Renal pelvis (tissue), 4 donors: ENCODE measurements around the gene ADM. TPM values are rescaled to one million over a fixed set of nuclear protein-coding genes. Genes with fewer than 3 reads are reported as not detected.

Experiments
- DNase-seq: peaks from one replicate; pipeline ENCODE4 v3.0.0-alpha.2; 2013
- polyA plus RNA-seq, 3 donors: library from polyadenylated mRNA; unstranded; fragments of 120-200 nt; gene quantifications; one replicate each; pipeline ENCODE4 v1.2.1, GENCODE V29; 2013; ENCODE audit not compliant: insufficient read length in 3 of 3

The ADM gene
- polyA plus RNA-seq, 3 donors, result 9.2 to 10.3 (median 9.4) TPM

DNA sequence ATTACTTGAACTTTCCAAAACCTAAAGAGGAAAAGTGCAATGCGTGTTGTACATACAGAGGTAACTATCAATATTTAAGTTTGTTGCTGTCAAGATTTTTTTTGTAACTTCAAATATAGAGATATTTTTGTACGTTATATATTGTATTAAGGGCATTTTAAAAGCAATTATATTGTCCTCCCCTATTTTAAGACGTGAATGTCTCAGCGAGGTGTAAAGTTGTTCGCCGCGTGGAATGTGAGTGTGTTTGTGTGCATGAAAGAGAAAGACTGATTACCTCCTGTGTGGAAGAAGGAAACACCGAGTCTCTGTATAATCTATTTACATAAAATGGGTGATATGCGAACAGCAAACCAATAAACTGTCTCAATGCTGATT lies 2.1 kb downstream of the ADM start:
- DNase-seq, result no peak

DNA sequence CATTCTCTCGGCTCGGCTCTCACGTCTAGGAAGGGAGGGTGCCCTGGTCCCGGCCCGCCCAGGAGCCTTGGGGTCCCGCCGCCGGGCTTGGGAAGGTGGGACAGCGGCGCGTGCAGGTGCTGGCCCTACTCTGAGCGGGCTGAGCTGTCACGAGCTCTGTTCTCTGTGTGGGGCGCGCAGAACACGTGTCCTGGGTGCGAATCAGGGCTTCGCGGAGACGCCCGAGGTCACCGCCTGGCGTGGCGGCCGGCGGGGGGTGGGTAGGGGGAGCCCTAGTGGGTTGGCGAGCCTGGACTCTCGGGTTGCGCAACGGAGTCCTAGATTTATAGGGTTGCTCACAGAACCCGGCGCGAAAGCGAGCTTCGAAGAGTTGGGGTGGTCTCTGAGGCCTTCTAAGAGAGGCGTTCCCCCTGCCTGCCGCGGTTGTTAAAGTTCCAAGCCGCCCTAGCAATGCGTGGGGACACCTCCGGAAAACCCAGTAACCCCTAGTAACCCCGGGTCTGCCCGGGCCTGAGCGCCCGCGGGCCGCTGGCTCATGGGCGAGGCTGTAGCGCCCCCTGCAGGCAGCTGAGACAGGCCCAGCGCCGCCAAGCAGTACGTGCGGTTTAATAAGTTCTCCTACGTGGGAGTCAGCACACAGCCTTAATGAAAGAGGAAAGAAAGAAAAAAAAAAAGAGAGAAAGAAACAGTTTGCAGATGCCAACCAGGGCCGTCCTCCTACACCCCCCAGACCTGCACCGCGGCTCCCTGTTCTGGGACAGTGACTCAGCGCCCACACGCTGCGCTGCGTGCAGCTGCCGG lies 2.7 kb downstream of the ADM start:
- DNase-seq, result peak; percentile 80

DNA sequence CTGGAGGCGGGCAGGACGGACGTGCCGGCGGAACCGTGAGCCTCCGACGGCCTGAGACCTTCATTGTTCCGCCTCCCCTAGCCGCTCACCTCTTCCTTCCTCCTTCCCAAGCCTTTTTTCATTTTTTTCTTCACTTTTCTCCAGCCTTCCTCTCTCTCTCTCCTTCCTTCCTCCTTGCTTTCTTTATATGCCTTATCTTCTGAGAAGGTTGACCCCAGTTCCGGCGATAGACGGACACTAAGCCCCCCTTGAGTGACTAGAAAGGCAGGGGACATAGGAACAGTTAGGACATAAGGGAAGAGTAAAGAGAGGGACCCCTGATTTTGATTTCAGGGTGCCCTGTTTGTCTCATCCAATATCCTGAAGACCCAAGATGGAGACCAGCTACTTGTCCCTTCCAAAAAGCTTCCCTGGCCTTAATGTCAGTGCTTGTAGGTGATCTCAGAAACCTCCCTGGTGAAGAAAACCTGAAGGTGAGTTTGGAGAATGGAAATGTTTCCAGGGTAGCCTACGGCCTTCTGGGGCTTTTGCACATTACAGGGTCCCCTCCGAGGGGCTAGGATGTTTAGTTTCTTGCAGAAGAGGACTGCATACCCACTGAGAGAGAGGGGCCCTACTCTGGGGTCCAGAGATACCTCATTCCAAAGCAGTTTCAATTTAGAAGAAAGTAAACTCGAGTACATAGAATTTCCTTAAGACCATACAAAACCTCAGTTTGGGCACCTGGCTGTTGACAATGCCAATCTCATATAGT lies 3.5 kb downstream of the ADM start:
- DNase-seq, result no peak

DNA sequence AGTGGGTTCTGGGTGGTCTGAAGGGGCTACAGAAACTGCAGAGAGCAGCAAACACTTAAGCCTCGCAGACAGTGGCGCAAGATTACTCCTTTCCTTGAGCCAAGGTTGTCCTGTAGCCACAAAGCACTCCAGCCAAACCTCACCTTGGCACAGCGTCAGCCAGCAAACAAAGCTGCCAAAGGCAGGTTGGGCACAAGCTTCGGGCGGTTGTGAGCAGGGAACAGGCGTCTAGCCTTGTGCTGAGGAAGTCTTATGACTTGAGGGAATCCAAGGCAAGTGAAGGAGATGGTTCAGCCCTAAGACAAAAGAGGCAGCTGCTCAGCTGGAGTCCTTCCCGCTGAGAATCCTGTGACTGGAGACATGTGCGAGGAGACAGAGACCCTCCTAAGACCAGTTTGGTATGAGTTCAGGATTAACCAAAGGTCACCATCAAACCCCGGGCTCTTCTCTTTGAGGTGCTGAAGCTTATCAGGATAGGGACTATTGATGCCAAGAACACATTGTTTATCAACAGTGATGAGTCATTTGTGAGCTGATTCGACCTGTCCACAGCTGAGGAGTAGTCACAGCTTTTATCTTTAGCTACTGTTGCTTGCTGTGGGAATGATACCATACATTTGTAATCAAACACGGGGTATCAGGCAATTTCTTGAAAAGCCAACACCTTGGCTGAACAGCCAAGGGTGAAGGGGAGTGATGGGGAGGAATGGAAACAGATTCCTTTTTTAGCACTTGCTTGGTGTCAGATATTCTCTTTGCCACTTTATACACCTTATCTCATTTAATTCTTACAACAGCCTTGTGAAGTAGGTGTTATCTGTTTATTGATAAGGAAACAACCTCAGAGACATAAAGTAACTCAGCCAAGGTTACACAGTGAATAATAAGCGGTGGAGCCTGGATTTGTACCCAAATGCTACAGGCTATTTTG lies 4.6 kb downstream of the ADM start:
- no peak for DNase-seq

DNA sequence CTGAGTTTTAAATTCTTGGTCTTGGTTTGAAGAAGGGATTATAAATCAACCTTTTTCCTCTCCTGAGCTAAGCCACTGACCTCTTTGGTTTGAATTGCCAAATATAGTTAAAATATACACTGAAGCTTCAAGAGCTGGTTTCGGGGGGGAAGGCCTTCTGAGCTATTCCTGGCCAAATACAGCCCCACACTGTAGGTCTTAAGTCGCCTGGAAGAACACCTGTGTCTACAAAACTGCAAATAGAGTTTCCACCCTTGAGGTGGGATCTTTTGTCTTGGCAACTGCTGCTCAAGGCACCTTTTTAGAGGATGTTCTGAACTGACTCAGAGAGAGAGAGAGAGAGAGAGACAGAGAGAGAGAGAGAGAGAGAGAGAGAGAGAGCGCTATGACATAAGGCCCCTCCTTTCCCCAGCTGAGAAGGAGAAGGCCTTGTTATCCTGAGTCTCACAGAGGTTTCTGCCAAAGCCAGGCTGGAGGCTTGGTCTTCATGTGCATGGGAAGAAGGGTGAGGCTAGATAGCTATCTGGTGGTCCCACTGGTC lies 5.5 kb downstream of the ADM start:
- DNase-seq, result no peak

DNA sequence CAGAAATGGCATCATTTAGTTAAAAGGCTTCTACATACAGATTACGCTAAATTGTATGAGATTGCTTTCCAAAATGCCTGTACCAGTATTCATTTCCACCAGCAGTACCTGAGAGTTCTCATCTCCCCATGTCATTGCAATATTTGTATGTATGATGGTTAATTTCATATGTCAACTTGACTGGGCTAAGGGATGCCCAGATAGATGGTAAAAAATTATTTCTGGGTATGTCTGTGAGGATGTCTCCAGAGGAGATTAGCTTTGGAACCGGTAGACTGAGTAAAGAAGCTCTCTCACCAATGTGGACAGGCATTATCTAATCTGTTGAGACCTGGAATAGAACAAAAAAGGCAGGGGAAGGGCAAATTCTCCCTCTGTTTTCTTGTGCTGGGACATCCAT lies 6.9 kb downstream of the ADM start:
- DNase-seq, result no peak

DNA sequence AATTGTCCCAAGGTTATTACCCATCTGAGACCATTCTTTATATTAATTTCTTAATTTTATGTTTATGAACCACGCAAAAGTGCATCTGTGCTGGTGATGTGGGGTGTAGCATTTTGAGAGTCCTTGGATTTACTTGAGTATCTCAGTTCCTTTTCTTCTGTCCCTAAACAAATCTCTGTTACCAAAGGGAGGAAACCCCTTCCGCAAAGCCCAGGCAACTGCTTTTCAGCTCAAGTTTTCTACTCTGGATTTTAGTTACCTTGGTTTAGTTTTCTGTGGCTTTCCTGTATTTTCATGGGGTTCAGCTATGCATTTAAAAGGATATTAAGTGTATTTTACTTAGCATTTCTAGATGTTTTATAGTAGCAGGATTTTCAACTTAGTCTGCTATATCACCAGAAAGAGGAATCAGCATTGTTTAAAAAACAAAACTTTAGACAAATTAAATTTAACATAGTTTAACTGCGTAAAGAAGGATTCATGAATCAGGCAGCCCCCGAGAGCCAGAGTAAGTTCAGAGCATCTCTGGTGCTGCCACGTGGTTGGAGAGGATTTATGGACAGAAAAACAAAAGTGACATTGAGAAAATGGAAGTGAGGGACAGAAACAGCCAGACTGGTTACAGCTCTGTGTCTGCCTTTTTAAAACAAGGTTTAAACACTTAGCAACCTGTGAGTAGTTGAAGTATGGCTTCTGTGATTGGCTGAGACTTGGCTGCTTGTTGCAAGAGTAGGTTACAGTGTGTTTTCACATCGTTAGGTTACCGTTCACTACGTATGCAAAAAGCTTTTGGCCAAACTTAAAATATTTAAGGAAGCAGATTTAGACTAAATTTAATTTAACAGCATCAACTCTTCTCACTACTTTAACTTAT lies 9.6 kb downstream of the ADM start:
- DNase-seq, result no peak

DNA sequence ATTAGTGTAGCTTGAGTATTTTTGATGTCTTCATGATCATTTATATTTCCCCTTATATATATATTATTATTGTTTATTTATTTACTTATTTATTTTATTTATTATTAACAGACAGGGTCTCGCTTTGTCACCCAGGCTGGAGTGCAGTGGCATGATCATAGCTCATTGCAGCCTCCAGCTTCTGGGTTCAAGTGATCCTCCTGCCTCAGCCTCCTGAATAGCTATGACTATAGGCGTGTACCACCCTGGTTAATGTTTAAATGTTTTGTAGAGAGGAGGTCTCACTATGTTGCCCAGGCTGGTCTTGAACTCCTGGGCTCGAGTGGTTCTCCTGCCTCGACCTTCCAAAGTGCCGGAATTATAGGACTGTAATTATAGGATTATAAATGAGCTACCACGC lies 10.2 kb downstream of the ADM start:
- no peak for DNase-seq

DNA sequence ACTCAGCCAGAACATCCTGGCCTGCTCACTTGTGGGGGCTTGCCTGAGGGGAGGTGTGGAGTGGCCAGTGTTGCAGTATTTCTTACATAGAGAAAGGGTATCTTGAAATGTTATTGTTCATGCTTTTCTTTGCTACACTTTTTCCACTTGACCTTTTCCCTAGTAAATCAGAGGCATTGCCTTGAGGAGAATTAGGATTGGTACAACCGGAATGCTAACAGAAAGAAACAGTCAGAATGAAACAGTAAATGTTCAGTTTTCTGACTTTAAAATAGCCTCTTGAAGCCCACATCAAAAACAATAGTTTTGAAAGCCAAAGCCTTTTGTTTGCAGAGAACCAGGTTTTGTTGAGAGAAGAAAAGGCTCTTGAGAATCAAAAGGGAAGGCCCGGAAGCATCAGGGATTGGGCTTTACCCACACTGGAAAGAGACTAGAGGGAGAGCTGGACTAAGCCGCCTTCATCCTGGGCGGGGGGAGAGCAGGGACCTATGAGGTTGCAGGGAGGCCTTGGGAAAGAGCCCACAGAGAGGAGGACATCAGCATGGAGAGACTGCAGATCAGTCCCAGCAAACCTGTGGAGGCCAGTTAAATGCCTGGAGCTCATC lies 12.4 kb downstream of the ADM start:
- DNase-seq, result peak; percentile 37

DNA sequence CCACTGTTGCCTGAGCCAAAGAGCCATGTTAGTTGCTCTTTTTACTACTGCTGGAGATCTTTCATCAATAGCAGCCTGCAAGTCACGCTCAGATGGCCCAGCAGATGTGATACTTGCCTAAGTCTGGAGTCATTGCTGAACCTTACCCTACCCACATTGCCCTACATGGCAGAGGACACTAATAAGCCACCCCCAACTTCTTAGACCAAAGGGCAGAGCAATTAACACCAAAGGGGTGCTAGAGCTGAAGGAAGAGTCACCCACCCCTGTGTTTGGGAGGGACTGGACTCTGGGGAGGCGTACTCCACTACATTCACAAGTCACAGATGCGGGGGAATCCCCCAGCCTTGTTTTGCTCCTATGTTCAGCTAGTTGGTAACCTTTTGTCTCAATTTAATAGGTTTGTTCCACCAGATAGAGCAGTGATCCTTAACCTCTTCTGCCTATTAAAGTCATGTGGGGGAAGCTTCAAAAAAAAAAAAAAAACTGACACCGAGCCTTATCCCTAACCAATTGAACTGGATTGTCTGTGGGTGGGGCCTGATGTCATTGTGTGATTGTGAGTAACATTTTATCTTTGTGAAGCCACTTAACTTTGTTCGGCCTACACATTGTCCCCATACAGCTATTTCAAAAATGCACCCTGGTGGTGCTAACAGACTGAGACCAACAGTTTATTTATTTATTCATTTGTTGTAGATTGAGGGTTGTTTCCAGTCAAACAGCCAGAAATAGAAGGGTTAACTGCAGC lies 13.1 kb downstream of the ADM start:
- no peak for DNase-seq

DNA sequence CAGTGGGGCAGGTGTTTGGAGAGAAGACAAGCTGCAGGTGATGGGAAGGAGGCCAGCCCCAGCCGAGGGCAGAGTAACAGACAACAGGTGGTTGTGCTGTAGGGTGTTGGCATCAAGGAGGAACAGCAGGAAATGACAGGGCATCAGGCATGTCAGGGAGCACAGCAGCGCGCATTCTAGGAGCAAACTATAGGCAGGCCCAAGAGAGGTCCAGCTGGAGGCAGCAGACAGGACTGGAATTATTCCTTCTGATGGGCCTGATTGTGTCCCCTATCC lies 13.6 kb downstream of the ADM start:
- no peak for DNase-seq

DNA sequence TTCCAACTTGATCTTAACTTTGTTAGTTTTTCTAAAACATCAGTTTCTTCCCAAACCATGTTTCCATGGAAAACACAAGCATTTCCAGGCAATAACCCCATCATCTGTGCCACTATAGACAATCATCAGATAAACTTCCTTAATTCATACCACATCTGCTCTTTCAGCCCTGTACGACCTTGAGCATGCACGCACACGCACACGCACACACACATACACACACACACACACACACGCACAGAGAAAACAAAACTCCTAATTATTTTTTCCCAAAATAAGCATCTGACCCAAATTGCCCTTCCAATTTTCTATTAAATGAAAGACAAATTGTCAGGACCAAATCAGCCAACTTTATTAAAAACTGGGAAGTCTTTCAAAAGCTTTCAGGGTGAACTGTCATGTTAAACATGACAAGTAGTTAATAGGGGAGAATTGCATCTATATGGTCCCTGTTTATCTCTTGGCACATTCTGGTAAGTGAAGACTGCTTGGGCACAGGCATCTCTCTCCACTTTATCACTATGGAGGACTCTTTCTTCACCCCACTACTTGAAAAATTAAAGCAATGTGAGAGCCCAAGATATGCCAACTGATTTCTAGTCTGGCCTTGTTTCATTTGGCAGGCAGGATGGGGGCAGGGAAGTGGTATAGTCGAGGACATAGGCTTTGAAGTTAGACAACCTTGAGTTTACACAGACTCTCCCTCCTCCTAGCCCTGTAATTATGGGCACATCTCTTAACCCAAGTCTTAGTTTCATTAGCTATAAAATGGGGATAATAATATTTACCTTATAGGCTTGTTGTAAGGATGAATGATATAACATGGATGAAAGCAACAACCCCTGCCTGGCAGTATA lies 15.1 kb downstream of the ADM start:
- no peak for DNase-seq

DNA sequence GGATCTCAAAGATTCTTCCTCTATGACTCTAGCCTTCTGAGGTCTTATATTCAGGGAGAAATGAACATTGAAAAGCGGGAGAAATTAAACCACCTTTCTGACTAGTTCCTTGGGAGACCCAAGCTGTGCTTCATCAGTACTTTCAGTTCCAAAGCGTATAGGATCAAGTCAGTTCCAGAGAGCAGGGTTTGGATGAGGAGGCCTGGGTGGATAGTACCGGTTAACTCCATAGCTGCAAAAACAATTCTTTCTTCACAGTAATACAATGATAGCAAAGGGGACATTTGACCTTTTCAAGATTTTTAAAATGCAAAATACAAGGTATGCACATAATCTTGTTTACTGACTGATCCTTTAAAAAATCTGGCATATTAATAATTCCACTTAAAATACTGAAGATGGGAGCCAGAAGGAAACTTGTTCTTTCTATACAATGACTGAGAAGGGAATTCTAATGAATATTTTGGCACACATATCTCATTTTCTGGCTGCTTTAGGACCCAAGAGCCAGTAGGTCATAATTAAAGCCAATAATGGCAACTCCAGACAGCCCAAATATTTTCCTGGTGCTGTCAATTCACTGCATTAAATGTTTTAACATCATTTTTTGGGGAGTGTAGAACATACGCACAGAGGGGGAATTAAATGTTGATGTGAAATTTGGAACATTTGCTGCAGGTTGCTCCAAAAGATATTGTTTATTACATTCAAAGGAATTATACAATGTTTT lies 16.0 kb downstream of the ADM start:
- no peak for DNase-seq

DNA sequence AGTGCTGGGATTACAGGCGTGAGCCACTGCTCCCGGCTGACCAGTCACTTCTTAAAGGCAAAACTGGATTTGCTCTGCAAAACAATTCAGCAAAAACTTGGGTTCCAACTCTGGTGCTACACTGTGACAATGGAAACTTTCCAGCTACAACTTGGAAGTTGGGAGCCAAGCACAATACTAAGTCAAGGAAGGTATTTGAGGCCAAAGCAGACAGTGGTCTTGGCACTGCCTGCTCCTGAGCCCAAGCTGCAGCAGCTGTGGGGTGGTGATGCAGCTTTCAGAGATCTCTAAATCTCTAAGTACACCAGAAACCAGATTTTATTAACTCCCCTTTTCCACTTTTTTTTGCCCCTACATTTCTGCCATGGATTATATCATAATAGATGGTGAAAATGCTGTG lies 17.5 kb downstream of the ADM start:
- DNase-seq, result no peak

DNA sequence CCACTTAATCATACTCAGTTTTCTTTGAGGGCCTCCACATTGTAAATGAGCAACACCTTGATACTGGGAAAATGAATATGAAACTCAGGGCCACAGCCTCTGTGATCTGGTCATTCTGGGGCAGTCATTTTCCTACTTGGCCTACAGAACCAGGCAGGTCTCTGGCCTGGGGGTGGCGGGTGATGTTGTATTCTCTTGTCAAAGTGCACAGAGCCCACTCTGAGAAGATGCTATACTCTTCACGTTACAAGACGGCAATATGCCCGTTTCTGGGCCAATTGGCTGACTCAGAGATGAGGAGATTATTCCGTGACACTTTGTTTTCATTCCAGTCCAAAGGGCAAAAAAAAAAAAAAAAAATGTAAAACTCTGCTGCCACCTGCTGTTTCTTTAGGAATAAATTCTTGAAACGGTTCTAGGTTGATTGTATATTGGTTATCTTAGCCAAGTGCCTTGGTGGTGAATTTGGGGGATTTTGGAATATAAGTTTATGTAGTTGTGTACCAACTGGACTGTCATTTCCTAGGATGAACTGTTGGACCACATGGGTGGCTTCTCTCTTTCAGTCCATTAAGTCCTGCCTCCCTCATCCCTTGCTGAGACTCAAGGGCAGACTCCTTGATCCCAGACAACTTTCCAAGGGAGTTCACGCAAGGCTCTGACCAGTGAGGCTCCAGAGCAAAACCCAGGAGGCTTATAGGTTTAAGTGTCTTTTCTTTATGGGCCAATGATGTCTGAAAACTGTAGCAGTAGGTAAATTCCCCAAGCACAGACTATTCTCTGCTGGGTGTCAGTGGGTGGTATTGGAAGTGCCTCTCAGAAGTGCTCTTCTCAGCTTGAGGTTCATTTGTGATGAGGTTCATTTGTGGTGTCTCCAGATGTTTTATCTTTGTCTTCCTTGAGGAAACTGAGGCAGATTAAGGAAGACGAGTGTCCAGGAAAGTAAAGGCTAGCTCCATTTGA lies 18.2 kb downstream of the ADM start:
- peak; percentile 61 for DNase-seq

DNA sequence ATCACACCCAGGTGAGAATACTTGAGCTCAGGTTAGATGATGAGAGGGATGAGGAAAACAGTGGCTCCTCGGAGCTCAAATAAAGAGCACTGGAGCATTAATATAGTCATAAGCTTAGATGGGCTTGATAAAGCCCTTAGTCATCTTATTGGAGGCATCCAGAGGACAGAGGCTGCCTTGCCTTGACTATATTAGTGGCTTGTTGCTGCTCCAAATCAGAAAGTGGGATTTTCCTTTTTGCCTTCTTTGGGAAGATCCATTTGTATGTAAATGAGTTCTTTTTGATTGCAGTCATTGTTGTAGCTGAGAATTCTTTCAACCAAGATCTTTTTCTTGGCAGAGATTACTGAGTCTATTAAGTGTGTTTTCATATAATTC lies 18.9 kb downstream of the ADM start:
- DNase-seq, result no peak

DNA sequence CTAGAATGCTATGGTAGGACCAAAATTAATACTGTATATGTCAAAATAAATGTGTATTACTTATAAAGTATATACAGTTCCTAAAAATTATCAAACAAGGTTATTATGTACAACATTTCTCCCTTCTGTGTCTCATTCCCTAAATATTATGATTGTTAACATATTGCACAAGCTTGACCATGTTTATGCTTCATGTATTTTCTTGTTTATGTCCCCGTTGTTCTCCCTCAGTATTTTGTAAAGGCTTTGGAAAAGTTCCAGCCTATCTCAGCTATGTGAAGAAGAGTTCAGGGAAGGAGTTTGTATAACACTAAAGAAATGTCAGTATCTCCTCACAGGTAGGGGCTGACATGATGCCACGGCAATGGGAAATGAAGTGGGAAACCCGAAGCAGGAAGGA lies 19.6 kb downstream of the ADM start:
- DNase-seq, result no peak
